SU-DHL-6 (cell line): Measurements from ENCODE around the gene PTPN13.

ENCODE experiments used
- H2AFZ ChIP-seq: fragments of 200-600 bp; sonication (generic); 2 replicates; pipeline ENCODE4 v1.6.1; 2014; ENCODE audit warnings: low read depth, mild to moderate bottlenecking, moderate library complexity, mixed read lengths, antibody characterized with exemption, low read length; ENCODE audit not compliant: severe bottlenecking
- H3F3A ChIP-seq: fragments of 200-600 bp; shearing (Covaris generic); 2 replicates; pipeline ENCODE4 v1.6.0; 2016; ENCODE audit warnings: antibody characterized with exemption, mild to moderate bottlenecking; ENCODE audit not compliant: insufficient read depth
- H3K27ac ChIP-seq: fragments of 200-600 bp; sonication (generic); 2 replicates; pipeline ENCODE4 v1.5.1; 2016; ENCODE audit warnings: low read depth, mild to moderate bottlenecking, low read length, moderate library complexity, mixed read lengths
- H3K27me3 ChIP-seq: fragments of 200-600 bp; sonication (generic), shearing (Covaris generic); 2 replicates; pipeline ENCODE4 v1.6.0; 2014; ENCODE audit warnings: mild to moderate bottlenecking, low read length
- H3K36me3 ChIP-seq: fragments of 200-600 bp; sonication (generic); 2 replicates; pipeline ENCODE4 v1.6.1; 2014; ENCODE audit warnings: mild to moderate bottlenecking, low read length, mixed read lengths
- H3K4me2 ChIP-seq: fragments of 300-600, 200-600 bp; shearing (Covaris generic), sonication (generic); 2 replicates; pipeline ENCODE4 v1.6.0; 2014; ENCODE audit warnings: low read length, low read depth, mild to moderate bottlenecking; ENCODE audit not compliant: poor library complexity, severe bottlenecking
- H3K4me3 ChIP-seq: fragments of 200-600 bp; sonication (generic); 2 replicates; pipeline ENCODE4 v1.5.1; 2014; ENCODE audit warnings: antibody characterized with exemption, low read length, mild to moderate bottlenecking, mixed read lengths; ENCODE audit not compliant: insufficient read depth, poor library complexity, severe bottlenecking
- H3K79me2 ChIP-seq: fragments of 200-600 bp; sonication (generic); 2 replicates; pipeline ENCODE4 v1.6.1; 2014; ENCODE audit warnings: mild to moderate bottlenecking, low read length, moderate library complexity; ENCODE audit not compliant: insufficient read depth
- H3K9ac ChIP-seq: fragments of 200-600 bp; sonication (generic); 2 replicates; pipeline ENCODE4 v1.7.0; 2014; ENCODE audit warnings: mild to moderate bottlenecking, low read length
- H3K9me2 ChIP-seq: fragments of 200-600 bp; sonication (generic); replicated peaks from 2 replicates; pipeline ENCODE4 v1.6.1; 2014; ENCODE audit warnings: low read length; ENCODE audit not compliant: insufficient read depth
- H3K9me3 ChIP-seq: fragments of 200-600 bp; sonication (generic); 2 replicates; pipeline ENCODE4 v1.6.1; 2014; ENCODE audit warnings: low read length, mixed read lengths; ENCODE audit not compliant: insufficient read depth
- H4K20me1 ChIP-seq: fragments of 200-600 bp; sonication (generic); 2 replicates; pipeline ENCODE4 v1.6.1; 2014; ENCODE audit warnings: low read depth, mild to moderate bottlenecking, antibody characterized with exemption, low read length, moderate library complexity, mixed read lengths
- EZH2phosphoT487 ChIP-seq: fragments of 200-600 bp; sonication (generic), shearing (Covaris generic); conservative IDR thresholded peaks from 2 replicates; pipeline ENCODE4 v1.6.1; 2018; ENCODE audit warnings: mild to moderate bottlenecking, antibody characterized with exemption, low read length, moderate library complexity, mixed read lengths
- TF ChIP-seq, protein P1 (sequence below): fragments of 200-600 bp; sonication (generic); IDR thresholded peaks from one replicate; pipeline ENCODE4 v1.5.1; 2017; ENCODE audit warnings: antibody characterized with exemption, mild to moderate bottlenecking, low read length, moderate library complexity; ENCODE audit not compliant: insufficient read depth, poor library complexity, severe bottlenecking

The PTPN13 gene

DNA sequence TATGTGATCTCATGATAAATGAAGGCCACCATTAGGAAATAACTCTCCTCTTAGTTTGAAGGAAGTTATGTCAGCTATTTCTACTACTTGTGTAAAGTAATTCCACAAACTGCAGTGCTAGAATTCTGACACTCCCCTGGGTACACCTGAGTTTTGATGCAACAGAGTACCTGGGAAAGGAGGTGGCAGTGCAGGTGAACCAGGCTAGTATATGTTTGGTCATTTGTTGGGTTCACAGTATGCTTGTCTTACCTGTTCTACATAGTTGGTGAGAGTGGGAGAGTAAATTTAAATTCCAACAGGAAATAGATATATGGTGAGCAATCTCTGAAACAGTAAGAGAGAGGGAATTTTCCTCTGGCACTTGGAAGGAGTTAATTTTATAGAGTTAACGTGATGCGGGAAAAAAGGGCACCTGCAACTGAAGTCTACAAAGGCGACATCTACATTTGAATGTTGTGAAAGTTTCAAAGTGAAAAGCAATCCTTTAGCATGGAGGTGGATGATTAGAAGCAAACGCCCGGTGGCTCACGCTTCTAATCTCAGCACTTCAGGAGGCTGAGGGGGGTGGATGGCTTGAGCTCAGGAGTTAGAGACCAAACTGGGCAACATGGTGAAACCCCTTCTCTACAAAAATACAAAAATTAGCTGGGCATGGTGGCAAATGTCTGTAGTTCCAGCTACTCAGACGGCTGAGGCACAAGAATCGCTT is 263.4 kb downstream of the PTPN13 start:
- Histone ChIP-seq H4K20me1 (no peaks in the 10 kb centered on the region), H3K4me3 (no peak overlapping the region), H3K36me3 (no peaks in the 10 kb centered on the region), H3K27ac (no peak overlapping the region), H3K9me3 (no peaks in the 10 kb centered on the region), H3K27me3 (no peaks in the 10 kb centered on the region), H3K9me2 (no peaks in the 10 kb centered on the region), H3K4me2 (no peak overlapping the region), H3K79me2 (no peaks in the 10 kb centered on the region), H2AFZ (no peak overlapping the region), H3F3A (no peaks in the 10 kb centered on the region), H3K9ac (no peak overlapping the region)
- TF ChIP-seq EZH2phosphoT487, result no peak
- TF ChIP-seq, protein P1, sequence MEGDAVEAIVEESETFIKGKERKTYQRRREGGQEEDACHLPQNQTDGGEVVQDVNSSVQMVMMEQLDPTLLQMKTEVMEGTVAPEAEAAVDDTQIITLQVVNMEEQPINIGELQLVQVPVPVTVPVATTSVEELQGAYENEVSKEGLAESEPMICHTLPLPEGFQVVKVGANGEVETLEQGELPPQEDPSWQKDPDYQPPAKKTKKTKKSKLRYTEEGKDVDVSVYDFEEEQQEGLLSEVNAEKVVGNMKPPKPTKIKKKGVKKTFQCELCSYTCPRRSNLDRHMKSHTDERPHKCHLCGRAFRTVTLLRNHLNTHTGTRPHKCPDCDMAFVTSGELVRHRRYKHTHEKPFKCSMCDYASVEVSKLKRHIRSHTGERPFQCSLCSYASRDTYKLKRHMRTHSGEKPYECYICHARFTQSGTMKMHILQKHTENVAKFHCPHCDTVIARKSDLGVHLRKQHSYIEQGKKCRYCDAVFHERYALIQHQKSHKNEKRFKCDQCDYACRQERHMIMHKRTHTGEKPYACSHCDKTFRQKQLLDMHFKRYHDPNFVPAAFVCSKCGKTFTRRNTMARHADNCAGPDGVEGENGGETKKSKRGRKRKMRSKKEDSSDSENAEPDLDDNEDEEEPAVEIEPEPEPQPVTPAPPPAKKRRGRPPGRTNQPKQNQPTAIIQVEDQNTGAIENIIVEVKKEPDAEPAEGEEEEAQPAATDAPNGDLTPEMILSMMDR, result no peak
